Neural cell (in vitro differentiated cells): Measurements from ENCODE around the gene NUCB1.

Source experiments
- CTCF ChIP-seq: fragments of 450-650 bp; IDR thresholded peaks from 2 replicates; pipeline ENCODE4 v1.5.1; 2014; ENCODE audit warnings: antibody characterized with exemption, mild to moderate bottlenecking, moderate library complexity; ENCODE audit not compliant: poor library complexity, severe bottlenecking
- EP300 ChIP-seq: fragments of 450-650 bp; conservative IDR thresholded peaks from 2 replicates; pipeline ENCODE4 v1.6.1; 2014; ENCODE audit warnings: antibody characterized with exemption, mild to moderate bottlenecking, moderate library complexity; ENCODE audit not compliant: poor library complexity, severe bottlenecking
- EZH2 ChIP-seq: fragments of 200-600, 300-800 bp; shearing (Covaris generic), sonication (generic); IDR thresholded peaks from 2 replicates; pipeline ENCODE4 v1.6.1; 2014; ENCODE audit warnings: antibody characterized with exemption, low read length, borderline replicate concordance, mild to moderate bottlenecking; ENCODE audit not compliant: insufficient read depth, poor library complexity, severe bottlenecking
- MXI1 ChIP-seq: fragments of 450-650 bp; conservative IDR thresholded peaks from 2 replicates; pipeline ENCODE4 v1.6.1; 2014; ENCODE audit warnings: antibody characterized with exemption, mild to moderate bottlenecking; ENCODE audit not compliant: poor library complexity, severe bottlenecking
- POLR2AphosphoS5 ChIP-seq: IDR thresholded peaks from 2 replicates; pipeline ENCODE4 v1.6.1; 2012
- RAD21 ChIP-seq: fragments of 450-650 bp; conservative IDR thresholded peaks from 2 replicates; pipeline ENCODE4 v1.6.1; 2014; ENCODE audit warnings: antibody characterized with exemption, mild to moderate bottlenecking, moderate library complexity
- REST ChIP-seq: IDR thresholded peaks from 2 replicates; pipeline ENCODE4 v1.6.1; 2012; ENCODE audit warnings: borderline replicate concordance
- TAF1 ChIP-seq: IDR thresholded peaks from 2 replicates; pipeline ENCODE4 v1.6.1; 2012; ENCODE audit warnings: low read depth

- no peak for TF ChIP-seq EZH2
- TF ChIP-seq TAF1 = no peak
- no peak for TF ChIP-seq REST
- no peak for TF ChIP-seq CTCF
- TF ChIP-seq MXI1 = peak; percentile 96
- no peak for TF ChIP-seq EP300
- peak; percentile 57 for TF ChIP-seq POLR2AphosphoS5
- no peak for TF ChIP-seq RAD21
Observed at GRCh38 chr19:48965806-48966540, 65.9 kb downstream of the NUCB1 start.
